Endothelial cell (in vitro differentiated cells): ENCODE data around the gene BAHD1. TPM values are rescaled to one million over a fixed set of nuclear protein-coding genes. Genes with fewer than 3 reads are reported as not detected.

ENCODE experiments used
- DNase-seq: peaks from one replicate; pipeline ENCODE4 v3.0.0; 2021; ENCODE audit warnings: low spot score
- H3K27ac Mint-ChIP-seq: one replicate; pipeline ENCODE4 v1.8.0; 2021; ENCODE audit warnings: mixed read lengths, inconsistent platforms; ENCODE audit not compliant: unreplicated experiment
- H3K27me3 Mint-ChIP-seq: one replicate; pipeline ENCODE4 v1.8.0; 2021; ENCODE audit warnings: mild to moderate bottlenecking, moderate library complexity, mixed read lengths, inconsistent platforms; ENCODE audit not compliant: unreplicated experiment
- H3K36me3 Mint-ChIP-seq: one replicate; pipeline ENCODE4 v1.8.0; 2021; ENCODE audit warnings: mild to moderate bottlenecking, low read depth, mixed read lengths, inconsistent platforms; ENCODE audit not compliant: unreplicated experiment
- H3K4me1 Mint-ChIP-seq: one replicate; pipeline ENCODE4 v1.8.0; 2021; ENCODE audit warnings: mild to moderate bottlenecking, mixed read lengths, inconsistent platforms; ENCODE audit not compliant: unreplicated experiment
- H3K4me3 Mint-ChIP-seq: one replicate; pipeline ENCODE4 v1.8.0; 2021; ENCODE audit warnings: mild to moderate bottlenecking, mixed read lengths, inconsistent platforms; ENCODE audit not compliant: unreplicated experiment
- H3K9me3 Mint-ChIP-seq: one replicate; pipeline ENCODE4 v1.8.0; 2021; ENCODE audit warnings: mixed read lengths, inconsistent platforms; ENCODE audit not compliant: unreplicated experiment
- total RNA-seq: library from RNA; stranded (reverse); fragmentation: NEBNext Ultra II Directional; extraction: Animal tissue kit (Norgen Biotek cat#: 25700); gene quantifications from one replicate; pipeline ENCODE4 v1.2.1, GENCODE V29; 2021; ENCODE audit not compliant: unreplicated experiment
- TF ChIP-seq, protein P1 (sequence below): fragments of 200-600 bp; sonication (generic); IDR thresholded peaks from one replicate; pipeline ENCODE4 v1.5.0; 2021; ENCODE audit warnings: antibody characterized with exemption; ENCODE audit not compliant: unreplicated experiment

BAHD1 gene
- total RNA-seq, 1 donor from 2014 or later, result 20.4 TPM

DNA sequence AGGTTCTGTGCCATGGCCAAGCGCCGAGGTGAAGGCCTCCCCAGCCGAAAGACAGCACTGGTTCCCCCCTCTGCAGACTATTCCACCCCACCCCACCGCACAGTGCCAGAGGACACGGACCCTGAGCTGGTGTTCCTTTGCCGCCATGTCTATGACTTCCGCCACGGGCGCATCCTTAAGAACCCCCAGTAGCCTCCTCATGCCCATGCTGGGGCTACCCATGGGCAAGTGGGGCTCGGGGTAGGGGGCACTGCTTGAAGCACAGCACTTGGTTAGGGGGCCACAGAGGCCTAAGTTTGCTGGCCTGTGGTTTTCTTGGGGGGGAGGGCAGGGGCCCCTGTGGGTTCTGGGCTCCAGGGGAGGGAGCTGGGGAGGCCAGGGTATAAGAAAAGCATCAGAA is 25.2 kb downstream of the BAHD1 start:
- no peak for DNase-seq
- Mint-ChIP-seq H3K9me3 (no peaks in the 10 kb centered on the region), H3K4me1 (peaks cover 4% of the 10 kb centered on the region), H3K27me3 (peaks cover 10% of the 10 kb centered on the region), H3K36me3 (peaks cover 5% of the 10 kb centered on the region), H3K4me3 (no peak overlapping the region), H3K27ac (no peak overlapping the region)
- TF ChIP-seq, protein P1, sequence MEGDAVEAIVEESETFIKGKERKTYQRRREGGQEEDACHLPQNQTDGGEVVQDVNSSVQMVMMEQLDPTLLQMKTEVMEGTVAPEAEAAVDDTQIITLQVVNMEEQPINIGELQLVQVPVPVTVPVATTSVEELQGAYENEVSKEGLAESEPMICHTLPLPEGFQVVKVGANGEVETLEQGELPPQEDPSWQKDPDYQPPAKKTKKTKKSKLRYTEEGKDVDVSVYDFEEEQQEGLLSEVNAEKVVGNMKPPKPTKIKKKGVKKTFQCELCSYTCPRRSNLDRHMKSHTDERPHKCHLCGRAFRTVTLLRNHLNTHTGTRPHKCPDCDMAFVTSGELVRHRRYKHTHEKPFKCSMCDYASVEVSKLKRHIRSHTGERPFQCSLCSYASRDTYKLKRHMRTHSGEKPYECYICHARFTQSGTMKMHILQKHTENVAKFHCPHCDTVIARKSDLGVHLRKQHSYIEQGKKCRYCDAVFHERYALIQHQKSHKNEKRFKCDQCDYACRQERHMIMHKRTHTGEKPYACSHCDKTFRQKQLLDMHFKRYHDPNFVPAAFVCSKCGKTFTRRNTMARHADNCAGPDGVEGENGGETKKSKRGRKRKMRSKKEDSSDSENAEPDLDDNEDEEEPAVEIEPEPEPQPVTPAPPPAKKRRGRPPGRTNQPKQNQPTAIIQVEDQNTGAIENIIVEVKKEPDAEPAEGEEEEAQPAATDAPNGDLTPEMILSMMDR, result no peak

DNA sequence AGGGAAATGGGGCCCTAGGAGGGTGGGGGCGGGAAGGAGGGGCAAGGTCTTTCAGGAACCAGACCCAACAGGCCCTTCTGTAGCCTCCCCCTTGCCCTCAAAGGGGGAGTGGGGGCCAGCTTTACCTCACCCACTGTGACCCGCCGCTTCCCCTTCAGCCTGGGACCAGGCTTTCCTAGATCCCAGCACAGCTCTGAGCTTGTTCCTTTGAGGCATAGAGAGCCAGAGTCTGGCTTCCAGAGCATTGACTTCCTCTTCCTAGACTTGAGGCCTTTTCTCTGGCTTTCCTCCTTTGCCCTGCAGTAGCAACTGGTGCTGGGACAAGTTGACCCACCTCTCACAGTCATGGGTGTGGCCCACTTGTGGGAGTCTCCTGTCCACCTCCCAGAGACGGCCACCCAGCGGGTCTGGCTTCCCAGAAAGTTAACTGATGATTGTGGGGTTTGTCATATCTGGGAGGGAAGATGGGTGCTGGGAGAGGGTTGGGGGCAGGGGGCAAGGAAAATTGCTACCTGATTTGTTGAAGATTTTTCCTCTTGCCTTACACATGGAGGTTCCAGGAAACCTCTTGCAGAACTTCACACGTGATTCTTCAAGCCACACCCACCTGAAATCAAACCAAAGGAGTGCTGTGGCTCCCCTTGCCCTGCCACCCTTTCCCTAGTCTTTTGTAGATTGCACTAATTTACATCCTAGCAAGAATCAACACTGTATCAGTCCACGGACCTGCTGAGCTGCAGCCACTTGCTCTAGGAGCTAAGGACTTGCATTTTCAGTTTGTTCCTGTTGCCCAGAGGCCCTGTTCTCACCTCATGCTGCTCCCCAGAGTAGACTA is 25.9 kb downstream of the BAHD1 start:
- TF ChIP-seq, protein P1, result no peak
- Mint-ChIP-seq H3K4me3 (no peak overlapping the region), H3K36me3 (peaks cover 5% of the 10 kb centered on the region), H3K9me3 (no peaks in the 10 kb centered on the region), H3K27me3 (peaks cover 12% of the 10 kb centered on the region), H3K27ac (peak overlapping the region; percentile 36), H3K4me1 (peaks cover 5% of the 10 kb centered on the region)
- no peak for DNase-seq

DNA sequence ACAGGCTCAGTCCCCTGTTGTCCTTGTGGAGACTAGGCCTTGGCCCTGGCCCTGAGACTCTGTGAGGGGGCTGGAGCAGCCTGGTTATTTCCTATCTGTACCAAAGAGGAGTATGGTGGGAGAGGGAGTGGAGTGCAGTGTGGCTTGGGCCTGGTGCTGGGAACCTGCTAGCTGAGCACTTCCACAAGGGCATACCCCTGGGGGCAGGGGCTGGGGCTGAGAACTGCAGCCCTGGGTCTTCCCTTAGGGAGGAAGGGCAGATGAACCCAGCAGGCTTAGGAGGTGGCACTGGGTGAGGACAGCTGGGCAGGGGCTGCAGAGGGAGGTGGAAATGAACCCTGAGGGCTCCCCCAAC is 26.5 kb downstream of the BAHD1 start:
- Mint-ChIP-seq H3K9me3 (no peaks in the 10 kb centered on the region), H3K4me3 (no peak overlapping the region), H3K36me3 (peaks cover 5% of the 10 kb centered on the region), H3K4me1 (peaks cover 8% of the 10 kb centered on the region), H3K27me3 (peaks cover 12% of the 10 kb centered on the region), H3K27ac (no peak overlapping the region)
- TF ChIP-seq, protein P1, result no peak
- no peak for DNase-seq

DNA sequence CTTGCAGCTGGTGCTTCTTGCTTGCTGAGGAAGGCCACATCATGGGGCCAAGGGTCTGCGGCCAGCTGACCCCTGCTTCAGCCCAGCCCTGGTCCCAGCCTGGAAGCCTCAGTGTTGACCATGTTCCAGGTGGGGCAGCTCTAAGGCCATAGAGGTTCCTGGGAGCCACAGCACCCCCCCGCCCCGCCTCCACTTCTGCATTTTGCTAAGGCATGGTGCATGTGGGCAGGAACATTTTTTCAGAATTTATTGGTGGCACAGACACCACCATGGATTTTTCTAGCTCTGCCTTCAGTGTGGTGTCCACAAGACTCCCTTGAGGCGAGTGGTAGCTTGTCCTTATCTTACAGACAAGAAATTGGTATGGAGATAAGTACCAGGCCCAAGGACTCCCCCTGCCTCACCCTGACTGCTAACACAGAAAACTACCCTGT is 28.2 kb downstream of the BAHD1 start:
- Mint-ChIP-seq H3K4me3 (peak overlapping the region; percentile 37), H3K36me3 (peaks cover 5% of the 10 kb centered on the region), H3K27ac (no peak overlapping the region), H3K27me3 (peaks cover 13% of the 10 kb centered on the region), H3K4me1 (peaks cover 8% of the 10 kb centered on the region), H3K9me3 (no peaks in the 10 kb centered on the region)
- no peak for DNase-seq
- TF ChIP-seq, protein P1, result no peak

DNA sequence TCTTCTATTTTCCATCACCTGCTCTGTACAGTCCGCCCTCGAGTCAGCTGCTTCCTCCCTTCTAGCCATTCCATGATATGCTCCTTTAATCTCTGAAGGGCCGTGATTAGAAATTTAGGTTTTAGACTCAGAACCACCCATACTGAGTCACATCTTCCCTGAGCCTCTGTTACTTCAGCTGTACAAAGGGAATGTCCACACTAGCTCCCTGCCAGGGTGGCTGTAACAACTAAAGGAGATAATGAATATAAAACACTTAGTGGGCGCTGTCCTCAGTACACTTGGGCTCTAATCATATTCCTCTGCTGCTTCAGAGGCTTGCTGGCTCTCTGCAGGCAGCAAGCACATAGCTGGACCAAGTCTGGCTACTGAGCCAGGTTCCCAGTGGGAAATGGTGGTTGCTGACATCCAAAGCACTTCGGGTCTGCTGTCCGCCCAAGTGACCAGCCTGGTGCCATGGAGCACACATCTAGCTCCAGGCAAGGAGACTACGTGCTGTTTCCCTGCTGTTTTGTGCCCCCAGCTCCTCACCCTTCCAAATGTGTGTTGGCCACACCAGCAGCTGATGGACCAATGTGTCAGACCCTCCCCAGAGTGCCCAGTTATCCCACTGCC is 29.1 kb downstream of the BAHD1 start:
- peak overlapping the region; percentile 91 for H3K27ac Mint-ChIP-seq
- peaks cover 13% of the 10 kb centered on the region for H3K27me3 Mint-ChIP-seq
- peaks cover 8% of the 10 kb centered on the region for H3K4me1 Mint-ChIP-seq
- peak overlapping the region; percentile 81 for H3K4me3 Mint-ChIP-seq
- DNase-seq, result no peak
- peaks cover 5% of the 10 kb centered on the region for H3K36me3 Mint-ChIP-seq
- TF ChIP-seq, protein P1, result no peak
- H3K9me3 Mint-ChIP-seq, result no peaks in the 10 kb centered on the region
